ENCODE measurements around the gene B3GALT6. TPM values are rescaled to one million over a fixed set of nuclear protein-coding genes. Genes with fewer than 3 reads are reported as not detected.

The B3GALT6 gene
- polyA plus RNA-seq, 3 donors, result 1.9 to 8.8 (median 7.2) TPM

DNA sequence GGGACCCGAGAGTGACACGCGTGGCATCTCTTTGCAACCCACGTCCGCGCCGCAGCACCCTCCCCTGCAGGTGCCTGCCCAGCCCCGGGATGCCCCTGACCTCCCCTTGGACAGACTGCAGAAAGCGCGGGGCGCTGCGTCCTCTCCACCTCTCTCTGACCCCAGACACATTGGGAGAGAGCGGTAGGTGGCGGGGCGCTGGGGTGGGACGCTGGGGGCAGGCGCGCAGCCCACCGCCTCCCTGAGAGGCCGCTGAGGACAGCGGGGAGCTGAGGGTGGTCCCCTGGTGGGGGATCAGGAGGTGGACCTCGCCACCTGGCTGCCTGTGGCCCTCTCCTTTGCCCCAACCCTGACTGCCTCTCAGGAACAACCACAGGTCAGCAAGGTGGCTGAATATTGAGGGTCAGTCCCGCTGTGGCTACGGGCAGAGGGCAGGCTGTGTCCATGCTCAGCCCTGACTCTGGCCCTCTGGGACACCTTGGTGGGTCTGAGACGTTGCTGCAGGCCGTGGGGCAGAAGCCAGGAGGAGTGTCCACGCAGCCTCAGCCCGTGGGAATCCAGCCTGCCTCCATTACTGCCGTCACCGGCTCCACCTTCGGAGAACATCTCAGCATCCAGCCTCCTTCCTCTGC, 42.4 kb downstream of the B3GALT6 start:
- Mint-ChIP-seq H3K27me3 (ENCODE audit: low read depth in 3 of 3) (peaks cover 0 to 3% (median 1%) of the 10 kb centered on the region in 3 donors), H3K4me1 (peaks cover 39% of the 10 kb centered on the region), H3K27ac (peak overlapping the region in 3 of 7 donors; percentile 6 to 46 (median 30)), H3K4me3 (peak overlapping the region; percentile 69 to 76), H3K9me3 (no peaks in the 10 kb centered on the region), H3K36me3 (peaks cover 16 to 22% of the 10 kb centered on the region in 2 donors)
- H3K79me2 ChIP-seq (ENCODE audit: insufficient read depth, low read length), result peaks cover 42% of the 10 kb centered on the region
- peak overlapping the region; percentile 88 for H2AFZ ChIP-seq (ENCODE audit: insufficient read depth, low read depth, low read length, poor library complexity, severe bottlenecking)
- no peaks in the 10 kb centered on the region for H3K27me3 ChIP-seq (ENCODE audit: control insufficient read depth in 2 of 2, insufficient read depth in 2 of 2, low read length in 2 of 2)
- no peak for DNase-seq
- peaks cover 35% of the 10 kb centered on the region for H4K20me1 ChIP-seq (ENCODE audit: insufficient read depth, low read length)
- H3K36me3 ChIP-seq (replicated peaks in 1 of 2; ENCODE audit: control insufficient read depth in 1 of 2, insufficient read depth in 2 of 2, low read length in 2 of 2), result no peaks in the 10 kb centered on the region
- no peaks in the 10 kb centered on the region for H3K9me3 ChIP-seq (replicated peaks in 1 of 2; ENCODE audit: control insufficient read depth in 1 of 2, insufficient read depth in 1 of 2, low read length in 2 of 2)
- peak overlapping the region; percentile 64 to 90 (median 82) for H3K4me3 ChIP-seq (replicated peaks in 1 of 3; ENCODE audit: low read depth in 2 of 3, low read length in 3 of 3)
- intact Hi-C loops (cut with micrococcal nuclease), result no loop called here
- WGBS (ENCODE audit: insufficient coverage), result 39% methylated on average over 20 of the region's 31 CpGs
- TF ChIP-seq, protein P1, sequence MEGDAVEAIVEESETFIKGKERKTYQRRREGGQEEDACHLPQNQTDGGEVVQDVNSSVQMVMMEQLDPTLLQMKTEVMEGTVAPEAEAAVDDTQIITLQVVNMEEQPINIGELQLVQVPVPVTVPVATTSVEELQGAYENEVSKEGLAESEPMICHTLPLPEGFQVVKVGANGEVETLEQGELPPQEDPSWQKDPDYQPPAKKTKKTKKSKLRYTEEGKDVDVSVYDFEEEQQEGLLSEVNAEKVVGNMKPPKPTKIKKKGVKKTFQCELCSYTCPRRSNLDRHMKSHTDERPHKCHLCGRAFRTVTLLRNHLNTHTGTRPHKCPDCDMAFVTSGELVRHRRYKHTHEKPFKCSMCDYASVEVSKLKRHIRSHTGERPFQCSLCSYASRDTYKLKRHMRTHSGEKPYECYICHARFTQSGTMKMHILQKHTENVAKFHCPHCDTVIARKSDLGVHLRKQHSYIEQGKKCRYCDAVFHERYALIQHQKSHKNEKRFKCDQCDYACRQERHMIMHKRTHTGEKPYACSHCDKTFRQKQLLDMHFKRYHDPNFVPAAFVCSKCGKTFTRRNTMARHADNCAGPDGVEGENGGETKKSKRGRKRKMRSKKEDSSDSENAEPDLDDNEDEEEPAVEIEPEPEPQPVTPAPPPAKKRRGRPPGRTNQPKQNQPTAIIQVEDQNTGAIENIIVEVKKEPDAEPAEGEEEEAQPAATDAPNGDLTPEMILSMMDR (IDR thresholded peaks at IDR 0.05), result no peak
- peaks cover 29 to 30% of the 10 kb centered on the region in 2 donors for H3K4me1 ChIP-seq (ENCODE audit: control insufficient read depth in 1 of 2, insufficient read depth in 2 of 2, low read length in 2 of 2)
- H3K27ac ChIP-seq (ENCODE audit: low read depth in 1 of 2, low read length in 2 of 2), result peak overlapping the region in 1 of 2 donors; percentile 43
- peak overlapping the region; percentile 96 for H3K9ac ChIP-seq (ENCODE audit: insufficient read depth, low read length, poor library complexity, severe bottlenecking)
- peak overlapping the region; percentile 79 for H3K4me2 ChIP-seq (replicated peaks; ENCODE audit: extremely low read depth, low read length, poor library complexity, severe bottlenecking)

DNA sequence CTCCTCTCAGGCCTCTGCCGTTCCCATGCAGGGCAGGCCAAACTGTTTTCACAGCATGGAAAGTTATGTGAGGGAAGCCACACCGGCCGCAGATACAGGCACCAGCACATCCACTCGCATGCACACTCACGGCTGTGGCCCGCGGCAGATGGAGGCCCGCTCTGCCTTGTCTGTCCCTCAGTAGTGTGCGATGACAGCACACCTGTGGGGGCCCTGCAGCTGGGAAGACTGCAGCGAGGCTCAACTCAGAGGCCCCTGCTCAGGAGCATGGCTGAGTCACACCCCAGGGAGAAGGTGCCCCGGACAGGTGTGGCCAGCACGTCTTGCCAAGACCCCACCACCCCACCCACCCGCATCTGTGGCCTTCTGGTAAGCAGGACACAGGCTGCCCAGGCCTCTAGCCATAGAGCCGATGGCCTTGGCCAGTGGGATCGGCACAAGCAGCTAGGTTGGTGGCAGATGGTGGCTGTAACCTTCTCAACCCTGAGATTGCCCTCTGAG, 42.9 kb downstream of the B3GALT6 start:
- H3K9ac ChIP-seq (ENCODE audit: insufficient read depth, low read length, poor library complexity, severe bottlenecking), result no peak overlapping the region
- peak overlapping the region; percentile 88 for H2AFZ ChIP-seq (ENCODE audit: insufficient read depth, low read depth, low read length, poor library complexity, severe bottlenecking)
- H3K27ac ChIP-seq (ENCODE audit: low read depth in 1 of 2, low read length in 2 of 2), result no peak overlapping the region
- TF ChIP-seq, protein P1 (IDR thresholded peaks at IDR 0.05), result no peak
- no peak overlapping the region for H3K27ac Mint-ChIP-seq
- WGBS (ENCODE audit: insufficient coverage), result 93% methylated on average over 12 of the region's 15 CpGs
- intact Hi-C loops (cut with micrococcal nuclease), result no loop called here
- H3K27me3 ChIP-seq (ENCODE audit: control insufficient read depth in 2 of 2, insufficient read depth in 2 of 2, low read length in 2 of 2), result no peaks in the 10 kb centered on the region
- H3K79me2 ChIP-seq (ENCODE audit: insufficient read depth, low read length), result peaks cover 36% of the 10 kb centered on the region
- H4K20me1 ChIP-seq (ENCODE audit: insufficient read depth, low read length), result peaks cover 29% of the 10 kb centered on the region
- H3K9me3 Mint-ChIP-seq, result no peaks in the 10 kb centered on the region
- H3K4me1 ChIP-seq (ENCODE audit: control insufficient read depth in 1 of 2, insufficient read depth in 2 of 2, low read length in 2 of 2), result peaks cover 29 to 30% of the 10 kb centered on the region in 2 donors
- H3K27me3 Mint-ChIP-seq (ENCODE audit: low read depth in 3 of 3), result peaks cover 0 to 3% (median 1%) of the 10 kb centered on the region in 3 donors
- H3K36me3 ChIP-seq (replicated peaks in 1 of 2; ENCODE audit: control insufficient read depth in 1 of 2, insufficient read depth in 2 of 2, low read length in 2 of 2), result no peaks in the 10 kb centered on the region
- no peaks in the 10 kb centered on the region for H3K9me3 ChIP-seq (replicated peaks in 1 of 2; ENCODE audit: control insufficient read depth in 1 of 2, insufficient read depth in 1 of 2, low read length in 2 of 2)
- no peak overlapping the region for H3K4me2 ChIP-seq (replicated peaks; ENCODE audit: extremely low read depth, low read length, poor library complexity, severe bottlenecking)
- H3K4me1 Mint-ChIP-seq, result peaks cover 35% of the 10 kb centered on the region
- H3K4me3 ChIP-seq (replicated peaks in 1 of 3; ENCODE audit: low read depth in 2 of 3, low read length in 3 of 3), result no peak overlapping the region
- no peak for DNase-seq
- peak overlapping the region; percentile 69 to 76 for H3K4me3 Mint-ChIP-seq
- H3K36me3 Mint-ChIP-seq, result peaks cover 13 to 16% of the 10 kb centered on the region in 2 donors

All from CD14-positive monocyte (primary cell).